ENCODE measurements around the gene XPR1. TPM values are rescaled to one million over a fixed set of nuclear protein-coding genes. Genes with fewer than 3 reads are reported as not detected.

XPR1 gene
- 10 to 100 TPM; 36.1 to 43.1 (median 40.9) TPM for polyA plus RNA-seq (ENCODE audit: insufficient read length in 4 of 4)

- DNase-seq (ENCODE audit: low read depth in 4 of 4, low spot score in 3 of 4) = peak; percentile 96 to 98 (median 98)
These were observed at the start of gene XPR1 for GRCh38 chr1:180631766-180632325. Gene XPR1, plus strand, starts transcription at chr1:180632022. Its CDS starts 180 bp downstream, at chr1:180632202.

GRCh38 chr1:180584869-180585268 lies 47.0 kb upstream of the XPR1 start:
- DNase-seq (ENCODE audit: low read depth in 4 of 4, low spot score in 3 of 4) = no peak

DNA sequence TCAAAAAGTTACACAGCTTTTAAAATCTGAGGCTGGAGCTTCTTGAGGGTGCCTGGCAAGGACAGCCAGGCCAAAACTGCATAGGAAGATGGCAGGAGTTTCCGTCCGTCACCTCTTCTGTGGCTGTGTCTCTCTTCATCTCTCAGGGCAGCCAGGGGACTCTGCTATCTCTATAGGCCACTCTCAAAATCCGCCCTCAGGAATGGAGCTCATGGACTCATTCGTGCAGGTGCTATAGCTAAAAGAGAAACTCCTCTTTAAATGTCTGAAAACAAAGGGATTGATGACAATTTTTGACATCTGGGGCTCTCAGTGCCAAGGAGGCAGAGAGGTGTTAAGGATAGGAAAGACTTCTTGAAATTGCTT lies 45.8 kb upstream of the XPR1 start:
- DNase-seq (ENCODE audit: low read depth in 4 of 4, low spot score in 3 of 4) = no peak

DNA sequence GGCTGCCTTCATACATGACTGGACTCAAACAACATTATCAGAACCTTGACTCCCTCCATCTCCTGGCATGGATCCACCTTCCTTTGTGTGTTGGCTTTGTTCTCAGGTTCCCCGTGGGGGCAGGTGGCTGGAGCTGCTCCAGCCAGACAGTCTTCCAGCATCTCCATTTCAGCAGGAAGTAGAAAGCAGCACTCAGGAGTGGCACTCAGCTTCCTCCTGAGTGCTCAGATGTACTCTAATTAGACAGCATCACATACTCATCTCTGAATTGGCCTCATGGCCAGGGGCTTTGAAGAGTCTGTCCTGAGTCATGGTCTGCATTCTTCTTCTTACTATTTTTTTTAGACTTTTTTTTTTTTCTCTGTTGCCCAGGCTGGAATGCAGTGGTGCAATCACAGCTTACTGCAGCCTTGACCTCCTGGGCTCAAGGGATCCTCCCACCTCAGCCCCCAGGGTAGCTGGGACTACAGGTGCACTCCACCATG lies 45.1 kb upstream of the XPR1 start:
- no peak for DNase-seq (ENCODE audit: low read depth in 4 of 4, low spot score in 3 of 4)

DNA sequence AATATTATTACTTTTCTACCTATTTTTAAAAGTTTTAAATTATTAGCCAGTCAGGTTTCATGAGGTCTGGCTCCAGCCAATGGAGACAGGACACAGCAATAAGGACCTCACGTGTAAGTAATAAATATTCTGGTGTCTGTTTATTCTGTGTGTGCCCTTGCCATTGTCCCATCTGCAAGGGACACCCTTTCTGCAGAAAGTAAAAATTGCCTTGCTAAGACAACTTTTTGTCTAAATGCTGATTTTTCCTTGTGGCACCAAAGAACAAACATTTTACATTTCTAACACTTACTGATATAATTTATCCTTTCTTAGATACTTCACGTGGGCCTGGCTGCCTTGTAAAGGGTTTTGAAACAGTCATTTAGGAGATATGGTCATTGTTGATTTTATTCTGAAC lies 43.7 kb upstream of the XPR1 start:
- no peak for DNase-seq (ENCODE audit: low read depth in 4 of 4, low spot score in 3 of 4)

GRCh38 chr1:180590889-180591288 lies 40.9 kb upstream of the XPR1 start:
- no peak for DNase-seq (ENCODE audit: low read depth in 4 of 4, low spot score in 3 of 4)

DNA sequence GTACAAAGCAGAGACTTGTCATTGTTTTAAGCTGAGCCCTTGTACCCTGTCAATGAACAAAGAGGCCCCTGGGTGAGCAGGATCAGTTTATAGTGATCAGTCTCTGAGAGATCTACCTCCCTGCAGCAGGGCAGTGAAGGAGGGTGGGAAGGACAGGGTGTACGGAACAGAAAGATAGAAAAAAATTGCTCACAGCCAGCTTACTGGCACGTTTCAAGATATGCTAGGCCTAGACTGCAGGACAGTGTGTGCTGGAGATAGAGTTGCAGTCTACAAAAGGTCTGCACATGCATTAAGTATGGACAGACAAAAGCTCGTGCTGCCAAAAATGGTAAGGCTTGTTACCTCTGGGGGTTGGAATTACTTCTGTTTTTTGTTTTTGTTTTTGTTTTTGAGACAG lies 38.4 kb upstream of the XPR1 start:
- no peak for DNase-seq (ENCODE audit: low read depth in 4 of 4, low spot score in 3 of 4)

DNA sequence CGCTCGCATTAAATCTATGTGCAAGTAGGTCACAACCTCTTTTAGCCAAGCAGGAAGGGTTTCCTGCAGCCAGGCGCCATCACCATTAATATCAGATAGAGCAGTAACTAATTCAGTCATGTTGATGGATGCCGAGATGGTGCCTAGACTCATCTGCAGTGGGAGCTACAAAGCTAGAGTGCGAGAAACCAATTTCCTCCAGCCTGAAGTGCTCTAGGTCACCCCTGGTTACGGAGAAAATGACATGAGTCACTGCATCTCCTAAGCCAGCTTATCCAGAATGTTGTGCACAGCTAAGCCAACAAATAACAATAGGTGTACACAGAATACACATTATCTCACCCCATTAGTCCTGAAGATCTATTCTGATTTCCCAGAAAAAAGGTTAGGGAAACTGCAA lies 37.1 kb upstream of the XPR1 start:
- no peak for DNase-seq (ENCODE audit: low read depth in 4 of 4, low spot score in 3 of 4)

GRCh38 chr1:180595966-180596365 lies 35.9 kb upstream of the XPR1 start:
- no peak for DNase-seq (ENCODE audit: low read depth in 4 of 4, low spot score in 3 of 4)

DNA sequence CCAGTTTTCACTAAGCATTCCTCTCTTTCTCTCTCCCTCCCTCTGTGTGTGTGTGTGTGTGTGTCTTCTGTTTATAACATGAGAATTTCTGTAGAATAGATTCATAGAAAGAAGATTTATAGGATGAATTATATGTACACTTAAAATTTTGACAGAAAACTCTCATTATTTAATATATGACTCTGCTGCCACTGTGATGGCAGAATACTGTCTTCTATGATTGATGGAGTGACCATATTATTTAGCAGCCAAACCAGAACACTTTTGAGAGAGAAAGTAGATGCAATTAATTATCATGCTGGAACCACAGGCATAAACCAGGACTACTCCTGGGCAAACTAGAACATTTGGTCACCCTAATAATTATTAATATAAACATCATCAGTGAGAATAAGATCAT lies 34.3 kb upstream of the XPR1 start:
- no peak for DNase-seq (ENCODE audit: low read depth in 4 of 4, low spot score in 3 of 4)

DNA sequence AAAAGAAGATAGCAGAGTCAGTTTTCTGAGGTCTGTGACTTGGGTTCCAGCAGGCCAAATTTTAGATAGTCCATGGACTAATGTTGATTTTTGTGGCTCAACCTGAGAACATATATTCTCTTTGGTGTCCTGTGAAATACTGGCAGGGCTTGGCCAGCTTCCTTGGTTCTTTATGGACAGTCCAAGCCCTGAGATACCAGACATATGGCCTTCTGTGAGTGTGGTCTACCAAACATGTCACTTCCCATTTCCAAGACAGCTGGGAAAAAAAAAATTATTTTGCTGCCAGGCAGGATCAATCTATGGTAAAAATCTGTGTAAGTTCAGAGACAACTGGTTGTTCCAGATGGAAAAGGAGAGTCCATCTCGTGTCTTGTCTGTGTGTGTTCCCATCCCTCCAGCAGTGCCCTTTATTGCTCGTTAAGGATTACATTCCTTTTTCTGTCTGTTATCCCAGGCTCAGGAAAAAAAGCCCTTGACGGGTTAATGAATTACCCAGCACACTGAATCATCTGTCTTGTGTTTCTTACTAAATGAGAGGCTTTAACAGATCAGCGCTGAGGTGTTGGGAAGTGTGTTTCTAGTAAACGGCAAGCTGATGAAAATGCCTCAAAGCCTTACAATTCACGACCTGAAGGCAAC lies 33.4 kb upstream of the XPR1 start:
- DNase-seq (ENCODE audit: low read depth in 4 of 4, low spot score in 3 of 4) = peak in 1 of 4 donors; percentile 43

- no peak for DNase-seq (ENCODE audit: low read depth in 4 of 4, low spot score in 3 of 4)
These were observed 31.5 kb upstream of the XPR1 start for GRCh38 chr1:180600343-180600742.

DNA sequence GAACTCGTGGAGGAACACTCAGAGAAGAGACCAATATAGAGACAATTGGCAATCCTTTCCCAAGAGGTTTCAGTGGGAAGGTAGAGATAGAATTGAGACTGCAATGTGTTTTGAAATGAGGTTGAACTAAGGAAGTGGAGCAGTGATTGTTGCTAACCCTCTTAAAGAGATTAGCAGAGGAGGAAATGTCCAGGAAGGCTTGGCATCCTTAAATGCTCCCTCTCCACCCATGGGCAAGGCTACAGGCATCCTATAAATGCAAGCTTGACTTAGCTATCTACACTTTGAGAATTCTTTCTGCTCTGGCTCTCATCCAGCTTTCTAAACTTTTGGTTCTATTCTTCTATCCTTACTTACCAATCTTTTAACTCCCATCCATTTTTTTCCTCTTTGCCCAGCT lies 30.3 kb upstream of the XPR1 start:
- no peak for DNase-seq (ENCODE audit: low read depth in 4 of 4, low spot score in 3 of 4)

- no peak for DNase-seq (ENCODE audit: low read depth in 4 of 4, low spot score in 3 of 4)
These were observed 28.5 kb upstream of the XPR1 start for GRCh38 chr1:180603223-180603849.

DNA sequence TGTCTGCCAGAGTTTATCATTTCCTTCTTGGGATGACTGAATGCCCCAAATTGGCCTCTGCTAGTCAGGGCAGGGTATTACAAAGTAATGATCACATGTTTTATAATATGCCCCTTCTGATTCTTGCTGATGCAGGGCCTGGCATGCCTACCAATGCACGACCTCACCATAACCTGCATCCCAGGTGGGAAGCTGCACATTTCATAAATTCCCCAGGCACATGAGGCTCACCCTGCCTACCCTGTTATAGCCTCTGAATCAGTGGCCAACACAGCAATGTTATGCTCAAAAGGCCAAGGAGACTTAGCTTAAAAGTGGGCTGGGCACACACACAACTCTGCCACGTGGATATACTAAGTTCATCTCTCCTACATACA lies 28.0 kb upstream of the XPR1 start:
- no peak for DNase-seq (ENCODE audit: low read depth in 4 of 4, low spot score in 3 of 4)

DNA sequence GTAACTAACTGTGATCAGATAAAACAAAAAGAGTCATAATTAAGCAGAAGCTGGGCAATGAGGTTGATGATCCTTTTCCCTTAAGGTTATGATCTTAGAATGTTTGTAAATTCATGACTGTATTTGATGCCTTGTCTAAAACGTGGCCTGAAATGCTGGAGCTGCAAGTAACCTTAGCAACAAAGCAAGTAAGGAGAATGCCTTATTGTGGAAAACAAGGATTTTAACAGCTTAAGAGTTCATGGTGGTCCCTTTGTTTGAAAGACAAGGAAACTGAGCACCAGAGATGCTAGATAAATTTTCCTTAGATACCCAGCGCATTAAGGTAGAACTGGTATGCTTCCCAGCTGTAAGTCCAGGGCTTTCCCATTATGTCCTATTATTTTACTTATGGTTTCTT lies 25.7 kb upstream of the XPR1 start:
- DNase-seq (ENCODE audit: low read depth in 4 of 4, low spot score in 3 of 4) = no peak

DNA sequence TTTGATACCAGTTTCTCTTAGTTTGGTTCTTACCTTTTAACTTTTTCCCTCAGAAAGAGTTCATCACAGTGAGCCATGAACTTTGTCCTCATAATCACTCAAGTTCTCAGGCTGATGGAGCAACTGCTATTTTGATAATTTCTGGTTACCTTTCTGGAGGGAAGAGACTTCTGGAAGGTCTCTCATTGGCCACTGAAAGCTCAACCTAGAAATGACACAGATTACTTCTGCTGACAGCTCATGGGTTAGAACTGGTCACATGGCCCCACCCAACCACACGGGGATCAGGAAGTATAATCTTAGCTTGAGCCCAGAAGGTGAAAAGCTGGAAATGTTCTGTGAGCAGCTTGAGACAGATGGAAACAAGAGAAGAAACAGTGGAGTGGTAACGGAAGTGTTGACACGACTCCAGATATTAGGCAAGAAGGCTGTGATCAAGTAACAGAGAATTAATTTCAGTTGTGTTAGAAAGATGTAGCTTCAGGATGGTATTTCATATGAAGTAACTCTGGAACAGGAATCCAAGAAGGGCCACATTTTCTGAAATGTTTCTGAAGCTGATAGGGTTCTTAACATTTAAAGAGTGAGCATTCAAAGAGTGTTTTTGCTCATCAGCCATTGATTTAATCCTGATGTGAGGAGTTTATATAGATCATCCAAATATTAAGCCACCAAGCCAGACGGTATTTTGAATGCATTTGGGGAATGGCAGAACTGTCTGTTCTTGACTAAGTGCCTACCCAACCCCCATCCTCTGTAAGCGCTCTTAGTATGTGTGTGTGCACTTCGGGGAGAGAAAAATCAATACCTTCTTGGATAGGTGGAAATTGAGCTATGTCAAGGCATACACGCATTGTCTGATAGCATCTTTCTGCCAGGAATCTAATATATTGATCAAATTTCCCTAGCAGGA lies 21.9 kb upstream of the XPR1 start:
- no peak for DNase-seq (ENCODE audit: low read depth in 4 of 4, low spot score in 3 of 4)

- no peak for DNase-seq (ENCODE audit: low read depth in 4 of 4, low spot score in 3 of 4)
These were observed 21.2 kb upstream of the XPR1 start for GRCh38 chr1:180610556-180611015.

DNA sequence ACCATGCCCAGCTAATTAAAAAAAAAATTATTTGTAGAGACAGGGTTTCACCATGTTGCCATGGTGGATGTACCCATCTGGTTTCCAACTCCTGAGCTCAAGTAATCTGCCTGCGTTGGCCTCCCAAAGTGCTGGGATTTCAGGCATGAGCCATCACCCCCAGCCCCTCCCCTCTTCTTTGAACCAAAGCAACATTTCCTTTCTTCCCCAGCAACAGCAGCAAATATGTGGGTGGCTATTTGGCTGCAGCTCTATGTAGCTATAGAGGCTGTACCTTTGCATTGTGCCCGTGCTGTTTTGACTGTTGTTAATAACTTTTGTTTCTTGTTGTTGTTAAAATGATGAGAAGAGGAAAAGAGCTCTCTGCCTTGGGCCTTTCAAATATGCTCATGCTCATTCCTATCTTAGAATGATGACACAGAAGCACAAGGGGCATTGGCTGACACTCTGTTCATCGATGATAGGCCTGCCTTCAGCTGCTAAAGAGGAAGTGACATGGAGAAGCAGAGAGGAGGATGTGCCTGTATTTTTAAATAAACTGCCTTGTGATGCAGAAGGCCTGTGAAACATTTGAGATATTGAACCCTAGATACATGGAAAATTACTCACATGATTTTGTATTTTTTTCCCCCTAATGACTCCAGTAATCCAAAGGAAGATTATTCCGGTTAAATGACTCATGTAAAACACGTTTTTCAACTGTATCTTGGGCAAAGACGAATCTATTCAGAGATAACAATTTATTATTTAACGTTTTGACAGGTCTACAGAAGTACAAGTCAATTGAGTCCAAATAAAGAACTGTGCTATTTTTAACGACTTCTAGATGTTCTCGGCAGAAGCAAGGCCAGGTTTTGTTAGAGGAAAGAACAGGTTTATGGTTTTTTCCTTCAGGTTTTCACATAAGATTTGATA lies 20.5 kb upstream of the XPR1 start:
- no peak for DNase-seq (ENCODE audit: low read depth in 4 of 4, low spot score in 3 of 4)

- no peak for DNase-seq (ENCODE audit: low read depth in 4 of 4, low spot score in 3 of 4)
These were observed 19.2 kb upstream of the XPR1 start for GRCh38 chr1:180612632-180613031.

All from right renal pelvis (tissue), 4 donors.